HG03571 (cell line): ENCODE measurements around the gene P2RX3.
A peak's percentile ranks its signal among the peaks of the same experiment; 100 is the strongest.
"Not testable (repeated sequence)": the region's sequence is repeated elsewhere in the genome, so short reads cannot be mapped to it uniquely, and the experiment has no call there.

Experiments
- ATAC-seq: cut with Tn5 transposase; IDR thresholded peaks from one replicate; pipeline ENCODE4 v1.9.1; 2021; ENCODE audit not compliant: unreplicated experiment

P2RX3 gene

GRCh38 chr11:57394203-57394965 is 56.2 kb downstream of the P2RX3 start:
- no peak for ATAC-seq

- ATAC-seq = no peak
Observed at GRCh38 chr11:57395905-57396623, 57.9 kb downstream of the P2RX3 start.

- no peak for ATAC-seq
Observed at GRCh38 chr11:57396744-57397143, 58.6 kb downstream of the P2RX3 start.

- no peak for ATAC-seq
Observed at GRCh38 chr11:57397394-57397990, 59.3 kb downstream of the P2RX3 start.

- ATAC-seq = no peak
Observed at GRCh38 chr11:57399221-57399620, 61.1 kb downstream of the P2RX3 start.

GRCh38 chr11:57399972-57400578 is 61.9 kb downstream of the P2RX3 start:
- ATAC-seq = no peak

GRCh38 chr11:57402188-57403002 is 64.2 kb downstream of the P2RX3 start:
- ATAC-seq = no peak

- ATAC-seq = not testable (repeated sequence)
Observed at GRCh38 chr11:57403003-57403801, 65.0 kb downstream of the P2RX3 start.

GRCh38 chr11:57403802-57404147 is 65.6 kb downstream of the P2RX3 start:
- no peak for ATAC-seq

GRCh38 chr11:57405271-57405860 is 67.2 kb downstream of the P2RX3 start:
- no peak for ATAC-seq

- ATAC-seq = peak; percentile 79
Observed at GRCh38 chr11:57406337-57406904, 68.3 kb downstream of the P2RX3 start.

- ATAC-seq = no peak
Observed at GRCh38 chr11:57407010-57407920, 69.1 kb downstream of the P2RX3 start.

- ATAC-seq = no peak
Observed at GRCh38 chr11:57407941-57408475, 69.9 kb downstream of the P2RX3 start.

GRCh38 chr11:57408771-57409170 is 70.6 kb downstream of the P2RX3 start:
- ATAC-seq = no peak

GRCh38 chr11:57409321-57410100 is 71.4 kb downstream of the P2RX3 start:
- ATAC-seq = no peak

- no peak for ATAC-seq
Observed at GRCh38 chr11:57410287-57410686, 72.1 kb downstream of the P2RX3 start.

- ATAC-seq = no peak
Observed at GRCh38 chr11:57413681-57414080, 75.5 kb downstream of the P2RX3 start.
